Measurements from ENCODE around the gene VWA2.

- TF ChIP-seq CTCF (IDR thresholded peaks at IDR 0.05 in 2 of 3, conservative IDR thresholded peaks at IDR 0.05 in 1 of 3; ENCODE audit: control insufficient read depth in 2 of 3, extremely low read depth in 1 of 3, insufficient read depth in 1 of 3, low read depth in 3 of 3, low read length in 3 of 3) = no peak
- no peak for TF ChIP-seq NRF1 (conservative IDR thresholded peaks at IDR 0.05; ENCODE audit: low read depth, low read length)
- no peak for TF ChIP-seq EGR1 (IDR thresholded peaks at IDR 0.05; ENCODE audit: borderline replicate concordance in 1 of 2, low read depth in 2 of 2, low read length in 2 of 2)
- TF ChIP-seq EZH2 (IDR thresholded peaks at IDR 0.05; ENCODE audit: borderline replicate concordance, control insufficient read depth, low read depth, low read length) = no peak
- no peak for TF ChIP-seq ZNF217 (IDR thresholded peaks at IDR 0.05)
- no peak for TF ChIP-seq SUZ12 (IDR thresholded peaks at IDR 0.05; ENCODE audit: unreplicated experiment)
- TF ChIP-seq JUNB (IDR thresholded peaks at IDR 0.05) = no peak
- no peak for TF ChIP-seq ZNF24 (IDR thresholded peaks at IDR 0.05)
- no peak for TF ChIP-seq CBFB (IDR thresholded peaks at IDR 0.05; ENCODE audit: low read depth)
- no peak for TF ChIP-seq POLR2A (IDR thresholded peaks at IDR 0.05; ENCODE audit: low read depth, low read length)
- no peak for TF ChIP-seq TCF12 (IDR thresholded peaks at IDR 0.05; ENCODE audit: low read depth, low read length)
Measured at GRCh38 chr10:114283535-114284234, 44.6 kb downstream of the VWA2 start.
